LNCAP (cell line): ENCODE data around the gene ABCC1.

Experiments used
- TF ChIP-seq, protein P1 (sequence below): fragments of 450-650 bp; IDR thresholded peaks from 2 replicates; pipeline ENCODE4 v1.5.1; 2017; ENCODE audit warnings: mild to moderate bottlenecking

Gene ABCC1

DNA sequence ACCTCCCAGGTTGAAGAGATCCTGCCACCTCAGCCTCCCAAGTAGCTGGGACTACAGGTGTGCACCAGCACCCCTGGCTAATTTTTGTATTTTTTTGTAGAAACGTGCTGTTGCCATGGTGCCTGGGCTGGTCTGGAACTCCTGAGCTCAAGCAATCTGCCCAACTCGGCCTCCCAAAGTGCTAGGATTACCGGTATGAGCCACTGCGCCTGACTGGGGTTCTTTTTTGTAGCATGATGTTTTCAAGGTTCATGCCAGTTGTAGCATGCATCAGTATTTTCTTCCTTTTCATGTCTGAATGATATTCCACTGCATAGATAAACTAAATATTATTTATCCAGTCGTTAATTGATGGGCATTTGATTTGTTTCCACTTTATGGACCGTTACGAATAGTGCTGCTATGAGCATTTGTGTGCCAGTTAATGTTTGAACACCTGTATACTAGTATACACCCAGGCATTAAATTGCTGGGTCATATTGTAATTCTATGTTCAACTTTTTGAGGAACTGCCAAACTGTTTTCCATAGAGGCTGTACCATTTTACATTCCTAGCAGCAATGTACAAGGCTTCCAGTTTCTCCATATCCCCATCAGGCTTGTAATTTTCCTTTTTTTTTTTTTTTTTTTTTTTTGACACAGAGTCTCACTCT, 36.2 kb upstream of the ABCC1 start:
- TF ChIP-seq, protein P1, sequence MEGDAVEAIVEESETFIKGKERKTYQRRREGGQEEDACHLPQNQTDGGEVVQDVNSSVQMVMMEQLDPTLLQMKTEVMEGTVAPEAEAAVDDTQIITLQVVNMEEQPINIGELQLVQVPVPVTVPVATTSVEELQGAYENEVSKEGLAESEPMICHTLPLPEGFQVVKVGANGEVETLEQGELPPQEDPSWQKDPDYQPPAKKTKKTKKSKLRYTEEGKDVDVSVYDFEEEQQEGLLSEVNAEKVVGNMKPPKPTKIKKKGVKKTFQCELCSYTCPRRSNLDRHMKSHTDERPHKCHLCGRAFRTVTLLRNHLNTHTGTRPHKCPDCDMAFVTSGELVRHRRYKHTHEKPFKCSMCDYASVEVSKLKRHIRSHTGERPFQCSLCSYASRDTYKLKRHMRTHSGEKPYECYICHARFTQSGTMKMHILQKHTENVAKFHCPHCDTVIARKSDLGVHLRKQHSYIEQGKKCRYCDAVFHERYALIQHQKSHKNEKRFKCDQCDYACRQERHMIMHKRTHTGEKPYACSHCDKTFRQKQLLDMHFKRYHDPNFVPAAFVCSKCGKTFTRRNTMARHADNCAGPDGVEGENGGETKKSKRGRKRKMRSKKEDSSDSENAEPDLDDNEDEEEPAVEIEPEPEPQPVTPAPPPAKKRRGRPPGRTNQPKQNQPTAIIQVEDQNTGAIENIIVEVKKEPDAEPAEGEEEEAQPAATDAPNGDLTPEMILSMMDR, result no peak

DNA sequence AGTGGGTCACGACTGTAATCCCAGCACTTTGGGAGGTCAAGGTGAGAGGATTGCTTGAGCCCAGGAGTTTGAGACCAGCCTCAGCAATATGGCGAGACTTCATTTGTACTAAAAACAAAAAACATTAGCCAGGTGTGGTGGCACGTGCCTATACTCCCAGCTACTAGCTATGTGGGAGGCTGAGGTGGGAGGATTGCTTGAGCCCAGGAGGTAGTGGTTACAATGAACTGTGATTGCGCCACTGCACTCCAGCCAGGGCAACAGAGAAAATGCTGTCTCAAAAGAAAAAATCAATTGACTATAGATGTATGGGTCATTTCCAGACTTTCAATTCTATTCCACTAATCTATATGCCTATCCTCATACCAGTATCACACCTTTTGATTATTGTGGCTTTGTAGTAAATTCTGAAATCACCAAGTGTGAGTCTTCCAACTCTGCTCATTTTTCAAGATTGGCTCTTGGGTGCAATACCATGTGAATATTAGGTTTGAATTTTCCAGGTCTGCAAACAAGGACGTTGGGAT, 33.8 kb upstream of the ABCC1 start:
- TF ChIP-seq, protein P1, result no peak

DNA sequence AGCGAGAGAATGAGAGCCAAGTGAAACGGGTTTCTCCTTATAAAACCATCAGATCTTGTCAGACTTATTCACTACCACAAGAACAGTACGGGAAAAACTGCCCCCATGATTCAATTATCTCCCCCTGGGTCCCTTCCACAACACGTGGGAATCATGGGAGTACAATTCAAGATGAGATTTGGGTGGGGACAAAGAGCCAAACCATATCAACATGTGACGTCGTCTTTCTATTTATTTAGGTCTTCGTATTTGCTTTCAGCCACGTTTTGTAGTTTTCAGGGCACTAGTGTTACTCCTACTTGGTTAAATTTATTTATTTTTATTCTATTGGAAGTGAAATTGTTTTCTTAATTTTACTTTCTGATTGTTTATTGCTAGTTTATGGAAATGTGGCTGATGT, 33.1 kb upstream of the ABCC1 start:
- TF ChIP-seq, protein P1, result no peak

DNA sequence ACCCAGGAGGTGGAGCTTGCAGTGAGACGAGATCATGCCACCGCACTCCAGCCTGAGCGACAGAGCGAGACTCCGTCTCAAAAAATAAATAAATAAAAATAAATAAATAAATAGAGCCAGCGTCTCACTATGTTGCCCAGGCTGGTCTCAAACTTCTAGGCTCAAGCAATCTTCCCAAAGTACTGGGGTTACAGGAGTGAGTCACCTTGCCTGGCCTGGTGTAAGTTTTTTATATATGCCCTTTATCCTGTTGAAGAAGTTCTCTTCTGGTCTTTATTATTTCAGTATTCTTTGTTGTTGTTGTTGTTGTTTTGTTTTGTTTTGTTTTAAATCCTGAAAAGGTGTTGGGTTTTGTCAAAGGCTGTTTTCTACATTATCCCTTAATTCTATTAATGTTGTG, 30.1 kb upstream of the ABCC1 start:
- TF ChIP-seq, protein P1, result no peak

DNA sequence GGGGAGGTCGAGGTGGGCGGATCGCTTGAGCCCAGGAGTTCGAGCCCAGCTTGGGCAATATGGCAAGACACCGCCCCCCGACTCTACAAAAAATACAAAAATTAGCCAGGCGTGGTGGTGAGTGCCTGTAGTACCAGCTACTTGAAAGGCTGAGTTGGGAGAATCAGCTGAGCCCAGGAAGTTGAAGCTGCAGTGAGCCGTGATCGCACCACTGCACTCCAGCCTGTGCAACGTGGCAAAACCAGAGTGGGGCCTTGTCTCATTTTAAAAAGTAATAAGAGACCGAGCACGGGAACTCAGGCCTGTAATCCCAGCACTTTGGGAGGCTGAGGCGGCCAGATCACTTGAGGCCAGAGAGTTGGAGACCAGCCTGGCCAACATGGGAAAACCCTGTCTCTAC, 24.4 kb upstream of the ABCC1 start:
- TF ChIP-seq, protein P1, result no peak

DNA sequence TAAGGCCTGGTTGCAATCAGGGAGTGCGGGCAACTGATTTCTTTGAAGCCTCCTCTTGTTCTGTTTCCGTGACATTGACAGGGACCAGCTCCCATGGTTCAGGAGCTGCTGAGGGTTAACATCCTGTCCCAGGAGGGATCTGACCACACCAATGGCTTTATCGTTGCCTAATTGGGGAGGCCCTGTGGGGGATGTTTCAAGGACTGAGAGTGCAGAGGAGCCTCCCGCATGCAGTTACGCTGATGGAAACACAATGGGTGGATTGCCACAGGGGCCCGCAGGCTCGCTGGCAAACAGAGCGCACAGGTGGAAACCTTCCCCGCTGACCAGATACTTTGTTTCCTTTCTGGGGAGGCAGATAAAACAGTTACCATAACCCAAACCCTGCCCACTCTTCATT, 23.8 kb upstream of the ABCC1 start:
- TF ChIP-seq, protein P1, result no peak

DNA sequence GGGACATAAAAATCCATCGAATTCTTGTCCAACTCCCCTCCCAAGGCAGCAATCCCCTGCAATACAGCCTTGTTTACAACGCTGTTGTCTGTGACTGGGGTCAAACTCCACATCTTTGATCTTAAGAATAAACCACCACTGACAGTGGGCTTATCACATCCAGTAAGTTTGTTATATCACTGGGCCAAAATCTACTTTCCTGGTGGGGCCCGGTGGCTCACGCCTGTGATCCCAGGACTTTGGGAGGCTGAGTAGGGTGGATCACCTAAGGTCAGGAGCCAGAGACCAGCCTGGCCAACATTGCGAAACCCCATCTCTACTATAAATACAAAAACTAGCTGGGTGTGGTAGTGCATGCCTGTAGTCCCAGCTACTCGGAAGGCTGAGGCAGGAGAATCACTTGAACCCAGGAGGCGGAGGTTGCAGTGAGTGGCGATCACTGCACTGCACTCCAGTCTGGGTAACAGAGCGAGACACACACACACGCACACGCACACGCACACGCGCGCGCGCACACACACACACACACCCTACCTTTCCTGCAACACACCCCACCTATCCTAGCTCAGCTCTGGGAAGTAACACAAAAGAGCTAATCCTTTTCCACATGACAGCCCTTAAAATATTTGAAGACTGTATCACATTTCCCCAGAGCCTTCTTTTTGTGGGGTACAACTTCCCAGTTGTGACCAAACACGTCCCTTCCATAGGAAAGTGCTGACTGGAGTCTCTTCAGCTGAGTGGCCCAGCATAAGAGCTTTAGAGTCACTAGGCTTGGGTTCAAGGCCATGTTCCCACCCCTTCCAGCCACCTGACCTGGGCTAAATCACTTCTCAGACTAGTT, 20.9 kb upstream of the ABCC1 start:
- TF ChIP-seq, protein P1, result no peak
